K562 (cell line): ENCODE data around the gene MVP. TPM values are rescaled to one million over a fixed set of nuclear protein-coding genes. Genes with fewer than 3 reads are reported as not detected.

Experiments used
- BCL6 ChIP-seq: fragments of 250-450 bp; sonication (Bioruptor Pico); IDR thresholded peaks from 2 replicates; pipeline ENCODE4 v1.4.0; 2020
- CSDE1 ChIP-seq, 2 experiments: fragments of 450-650 bp; IDR thresholded peaks; 2 replicates each; pipeline ENCODE4 v1.6.1; 2016; ENCODE audit warnings: mild to moderate bottlenecking in 1 of 2
- HEY1 ChIP-seq: fragments of 250-450 bp; sonication (Bioruptor Pico); IDR thresholded peaks from 2 replicates; pipeline ENCODE4 v1.5.0; 2020; ENCODE audit warnings: mild to moderate bottlenecking, moderate library complexity, borderline replicate concordance
- JUND ChIP-seq, 2 experiments: IDR thresholded peaks; 2 replicates in 1 of 2; 3 replicates in 1 of 2; pipeline ENCODE4 v1.6.1; 2011; ENCODE audit warnings: borderline replicate concordance in 2 of 2, low read depth in 2 of 2, low read length in 2 of 2, improper control_type of control experiment in 1 of 2, missing biosample characterization in 1 of 2, missing genetic modification characterization in 1 of 2, missing genetic modification reagents in 1 of 2
- PHF8 ChIP-seq: fragments of 200-600 bp; sonication (generic); IDR thresholded peaks from 2 replicates; pipeline ENCODE4 v1.6.1; 2012; ENCODE audit warnings: mixed run types, mild to moderate bottlenecking, inconsistent platforms, low read length, moderate library complexity, borderline replicate concordance
- POLR2H ChIP-seq: IDR thresholded peaks from 2 replicates; pipeline ENCODE4 v1.6.1; 2016; ENCODE audit warnings: missing genetic modification characterization, low read depth, mild to moderate bottlenecking, control low read depth, missing compliant biosample characterization, moderate library complexity
- POLR3A ChIP-seq: IDR thresholded peaks from 2 replicates; pipeline ENCODE4 v1.6.1; 2011; ENCODE audit warnings: borderline replicate concordance, mild to moderate bottlenecking, moderate library complexity; ENCODE audit not compliant: insufficient read length, insufficient read depth; ENCODE audit errors: extremely low read depth
- RBM22 ChIP-seq: fragments of 200-400 bp; formaldehyde crosslinking; IDR thresholded peaks from 2 replicates; pipeline ENCODE4 v1.6.1; 2018; ENCODE audit warnings: low read length, low read depth; ENCODE audit not compliant: poor library complexity, severe bottlenecking
- SRSF1 ChIP-seq: fragments of 200-400 bp; formaldehyde crosslinking; IDR thresholded peaks from 2 replicates; pipeline ENCODE4 v1.6.1; 2017; ENCODE audit warnings: mild to moderate bottlenecking, low read depth, low read length, moderate library complexity
- TAF1 ChIP-seq: IDR thresholded peaks from 2 replicates; pipeline ENCODE4 v1.6.1; 2011; ENCODE audit warnings: mild to moderate bottlenecking, low read length, moderate library complexity; ENCODE audit not compliant: insufficient read depth, control insufficient read depth, severe bottlenecking; ENCODE audit errors: extremely low read depth
- ZKSCAN3 ChIP-seq: fragments of 250-450 bp; sonication (Bioruptor Pico); IDR thresholded peaks from 2 replicates; pipeline ENCODE4 v1.4.0; 2020
- polyA plus RNA-seq, 8 experiments: library from polyadenylated mRNA; depleted of rRNA in 4 of 8; stranded (reverse) in 5 of 8; unstranded in 3 of 8; fragments of >200 nt; fragmentation: Nextera tagmentation in 2 of 8; fragmentation: Illumina TruSeq in 1 of 8; extraction: Ambion mirVana in 2 of 8; extraction: Trizol in 1 of 8; gene quantifications; 2 replicates each; pipeline versions ENCODE4 v1.2.1 to v1.2.3, GENCODE V29; 2011 to 2014; ENCODE audit warnings: inconsistent platforms in 1 of 8, missing spikeins in 1 of 8
- total RNA-seq, 7 experiments: library from RNA; depleted of rRNA in 6 of 7; stranded (reverse); fragments of >200 nt in 6 of 7; fragmentation: Illumina TruSeq in 2 of 7; extraction: Trizol in 2 of 7; gene quantifications; 2 replicates each; pipeline versions ENCODE4 v1.2.1 to v1.2.3, GENCODE V29; 2011 to 2021; ENCODE audit warnings: low replicate concordance in 1 of 7
- TF ChIP-seq, protein P1 (sequence below), 2 experiments: fragments of 250-450 bp in 1 of 2; fragments of 450-650 bp in 1 of 2; sonication (Bioruptor Pico) in 1 of 2; IDR thresholded peaks; 2 replicates each; pipeline versions ENCODE4 v1.6.1 to v1.8.0; 2016 to 2021; ENCODE audit warnings: mild to moderate bottlenecking in 2 of 2, moderate library complexity in 2 of 2, missing compliant biosample characterization in 1 of 2, missing genetic modification characterization in 1 of 2
- TF ChIP-seq, protein P2 (sequence below), 2 experiments: fragments of 450-650 bp; IDR thresholded peaks; 2 replicates each; pipeline ENCODE4 v1.6.1; 2016

The MVP gene
- total and polyA plus RNA-seq, 9 of the 15 experiments (the other 6 are each of a cell fraction or from before 2014, with no cell fraction given), result 0.39 to 1.9 (median 0.76) TPM; not detected in 2

DNA sequence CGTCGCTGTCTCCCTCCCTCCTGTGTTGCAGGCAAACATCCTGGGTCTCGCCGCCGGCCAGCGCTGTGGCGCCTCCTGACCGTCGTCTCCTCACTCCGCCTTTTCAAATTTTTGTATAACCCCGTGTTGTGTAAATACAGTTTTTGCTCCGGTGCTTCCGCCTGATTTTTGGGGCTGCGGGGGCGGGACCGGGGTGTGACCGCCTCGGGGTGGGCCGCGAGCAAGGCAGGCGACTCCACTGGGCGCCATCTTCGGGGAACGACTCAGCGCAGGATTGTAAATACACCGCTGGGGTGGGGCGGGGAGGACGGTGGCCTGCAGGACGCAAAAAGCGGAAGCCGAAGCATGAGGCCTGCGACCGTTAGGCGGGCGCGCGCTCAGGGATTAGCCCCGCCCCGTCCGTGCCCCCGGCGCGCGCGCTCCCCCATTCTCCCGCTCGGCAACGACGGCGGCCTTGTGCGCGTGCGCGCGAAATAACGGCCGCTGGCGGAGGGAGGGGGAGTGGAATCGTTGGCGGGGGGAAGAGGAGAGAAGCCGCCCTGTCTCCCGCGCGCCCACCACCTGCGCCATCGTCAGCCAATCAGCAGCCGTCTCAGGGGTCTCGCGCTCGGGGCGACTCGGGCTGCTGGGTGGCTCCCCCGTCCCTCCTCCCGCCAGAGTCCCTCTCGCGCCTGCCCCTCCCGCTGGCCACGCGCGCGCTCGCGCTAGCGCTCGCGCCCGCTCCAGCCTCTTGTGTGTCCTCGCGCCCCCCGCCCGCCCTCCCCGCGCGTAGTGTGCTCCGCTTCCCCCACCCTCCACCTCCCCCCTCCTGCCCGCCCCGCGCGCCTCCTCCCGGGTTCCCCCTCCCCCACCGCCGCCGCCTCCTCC is 14.8 kb upstream of the MVP start (continued):
- TF ChIP-seq HEY1 (CRISPR knock-in tag) (peak; percentile 36; the same call in 1 of the 2 replicates), BCL6 (no peak), POLR3A (no peak), SRSF1 (no peak), ZKSCAN3 (CRISPR knock-in tag) (no peak), JUND (IDR thresholded peaks at IDR 0.05; ENCODE audit: borderline replicate concordance, low read depth, low read length) (peak; percentile 77), JUND (tag; IDR thresholded peaks at IDR 0.05; ENCODE audit: borderline replicate concordance, low read depth, low read length) (peak; percentile 34; the same call in 1 of the 3 replicates), POLR2H (tag) (peak; percentile 93), TAF1 (peak; percentile 92), PHF8 (peak; percentile 68), RBM22 (peak; percentile 36), CSDE1 (IDR thresholded peaks at IDR 0.05) (no peak)
- TF ChIP-seq, protein P1, sequence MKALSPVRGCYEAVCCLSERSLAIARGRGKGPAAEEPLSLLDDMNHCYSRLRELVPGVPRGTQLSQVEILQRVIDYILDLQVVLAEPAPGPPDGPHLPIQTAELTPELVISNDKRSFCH (CRISPR knock-in tag; IDR thresholded peaks at IDR 0.05), result no peak
- TF ChIP-seq, protein P1 (tag; IDR thresholded peaks at IDR 0.05), result peak; percentile 75; the same call in 1 of the 2 replicates
- TF ChIP-seq, protein P2, sequence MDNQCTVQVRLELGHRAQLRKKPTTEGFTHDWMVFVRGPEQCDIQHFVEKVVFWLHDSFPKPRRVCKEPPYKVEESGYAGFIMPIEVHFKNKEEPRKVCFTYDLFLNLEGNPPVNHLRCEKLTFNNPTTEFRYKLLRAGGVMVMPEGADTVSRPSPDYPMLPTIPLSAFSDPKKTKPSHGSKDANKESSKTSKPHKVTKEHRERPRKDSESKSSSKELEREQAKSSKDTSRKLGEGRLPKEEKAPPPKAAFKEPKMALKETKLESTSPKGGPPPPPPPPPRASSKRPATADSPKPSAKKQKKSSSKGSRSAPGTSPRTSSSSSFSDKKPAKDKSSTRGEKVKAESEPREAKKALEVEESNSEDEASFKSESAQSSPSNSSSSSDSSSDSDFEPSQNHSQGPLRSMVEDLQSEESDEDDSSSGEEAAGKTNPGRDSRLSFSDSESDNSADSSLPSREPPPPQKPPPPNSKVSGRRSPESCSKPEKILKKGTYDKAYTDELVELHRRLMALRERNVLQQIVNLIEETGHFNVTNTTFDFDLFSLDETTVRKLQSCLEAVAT (IDR thresholded peaks at IDR 0.05), result 0 out of 4 replicates have a peak, but pooled peaks of 1 of the 2 experiments have one; percentile 52
